H1 (cell line): Measurements from ENCODE around the gene SEL1L2. TPM values are rescaled to one million over a fixed set of nuclear protein-coding genes. Genes with fewer than 3 reads are reported as not detected.

Source experiments
- CTCF ChIA-PET: fragments of 300-600 bp; sonication (Branson Sonifier 250); formaldehyde crosslinking; loops from one replicate; lab custom pipeline; 2021; ENCODE audit not compliant: partially characterized antibody; lab: Charles Lee
- POLR2A ChIA-PET: fragments of 300-600 bp; sonication (Branson Sonifier 250); formaldehyde crosslinking; loops from one replicate; lab custom pipeline; 2021; ENCODE audit warnings: inconsistent platforms; ENCODE audit not compliant: partially characterized antibody; lab: Charles Lee
- DNase-seq, 2 experiments: peaks; one replicate each; pipeline versions ENCODE4 v3.0.0 to v3.0.0-alpha.2; 2010 to 2022; ENCODE audit warnings: low spot score in 2 of 2, low read depth in 1 of 2, mixed read lengths in 1 of 2
- FAIRE-seq: peaks from 2 replicates; lab custom pipeline; 2011; peaks lifted over from hg19 to GRCh38; lab: Jason Lieb, UNC
- H2AFZ ChIP-seq: 2 replicates; pipeline ENCODE4 v1.8.1; 2012; ENCODE audit warnings: low read length, inconsistent platforms
- H2AK5ac ChIP-seq: 2 replicates; pipeline ENCODE4 v1.6.1; 2013; ENCODE audit warnings: low read depth, low read length
- H2BK120ac ChIP-seq: replicated peaks from 2 replicates; pipeline ENCODE3; 2013; ENCODE audit warnings: low read depth, low read length, inconsistent platforms
- H2BK12ac ChIP-seq: 2 replicates; pipeline ENCODE4 v1.6.1; 2013; ENCODE audit warnings: low read depth, low read length
- H2BK15ac ChIP-seq: 2 replicates; pipeline ENCODE4 v1.6.1; 2013; ENCODE audit warnings: low read length
- H2BK20ac ChIP-seq: 2 replicates; pipeline ENCODE4 v1.6.1; 2013; ENCODE audit warnings: low read length
- H2BK5ac ChIP-seq: 2 replicates; pipeline ENCODE4 v1.6.1; 2013; ENCODE audit warnings: low read depth, low read length
- H3K14ac ChIP-seq: 2 replicates; pipeline ENCODE4 v1.6.1; 2013; ENCODE audit warnings: inconsistent platforms; ENCODE audit not compliant: insufficient read length
- H3K18ac ChIP-seq: 2 replicates; pipeline ENCODE4 v1.6.1; 2013; ENCODE audit warnings: low read length; ENCODE audit errors: extremely low read depth
- H3K23ac ChIP-seq: 2 replicates; pipeline ENCODE4 v1.6.1; 2013; ENCODE audit warnings: inconsistent platforms; ENCODE audit not compliant: insufficient read length
- H3K23me2 ChIP-seq: 2 replicates; pipeline ENCODE4 v1.6.1; 2013; ENCODE audit warnings: low read depth, low read length
- H3K27ac ChIP-seq: 2 replicates; pipeline ENCODE4 v1.6.1; 2011; ENCODE audit warnings: low read depth, low read length, inconsistent platforms
- H3K27me3 ChIP-seq, 4 experiments: replicated peaks in 1 of 4; 1 replicate in 1 of 4; 2 replicates in 3 of 4; pipeline versions ENCODE4 v1.6.1 to v1.8.1; 2011 to 2013; ENCODE audit warnings: low read length in 3 of 4, mild to moderate bottlenecking in 3 of 4, inconsistent platforms in 2 of 4, mixed read lengths in 2 of 4, moderate library complexity in 1 of 4; ENCODE audit not compliant: control insufficient read depth in 3 of 4, insufficient read depth in 3 of 4; ENCODE audit errors: extremely low read depth in 1 of 4
- H3K36me3 ChIP-seq, 4 experiments: 2 replicates each; pipeline versions ENCODE4 v1.6.1 to v1.8.1; 2011 to 2013; ENCODE audit warnings: mild to moderate bottlenecking in 4 of 4, low read length in 3 of 4, moderate library complexity in 2 of 4, control low read depth in 1 of 4, inconsistent platforms in 1 of 4; ENCODE audit not compliant: insufficient read depth in 4 of 4, control insufficient read depth in 2 of 4
- H3K4ac ChIP-seq: replicated peaks from 2 replicates; pipeline ENCODE3; 2013; ENCODE audit warnings: low read length, low read depth, mixed read lengths, inconsistent platforms; ENCODE audit not compliant: insufficient read length
- H3K4me1 ChIP-seq, 4 experiments: replicated peaks in 1 of 4; 1 replicate in 1 of 4; 2 replicates in 3 of 4; pipeline versions ENCODE4 v1.6.1 to v1.8.1; 2011 to 2013; ENCODE audit warnings: low read length in 3 of 4, inconsistent platforms in 2 of 4, mixed read lengths in 1 of 4; ENCODE audit not compliant: insufficient read depth in 4 of 4, control insufficient read depth in 3 of 4
- H3K4me2 ChIP-seq, 2 experiments: 2 replicates each; pipeline versions ENCODE4 v1.6.1 to v1.8.1; 2011 to 2013; ENCODE audit warnings: low read depth in 2 of 2, low read length in 2 of 2, control low read depth in 1 of 2, inconsistent platforms in 1 of 2, mild to moderate bottlenecking in 1 of 2; ENCODE audit not compliant: insufficient read depth in 1 of 2
- H3K4me3 ChIP-seq, 4 experiments: fragments of 200-600, 300-600 bp in 1 of 4; sonication (generic), shearing (Covaris generic), sonication (Bioruptor Twin) in 1 of 4; 2 replicates each; pipeline versions ENCODE4 v1.5.1 to v1.8.1; 2011 to 2016; ENCODE audit warnings: low read length in 4 of 4, low read depth in 3 of 4, control low read depth in 2 of 4, inconsistent platforms in 2 of 4, mild to moderate bottlenecking in 2 of 4, mixed read lengths in 1 of 4, moderate library complexity in 1 of 4; ENCODE audit not compliant: insufficient read depth in 2 of 4; ENCODE audit errors: extremely low read depth in 1 of 4
- H3K56ac ChIP-seq: replicated peaks from 2 replicates; pipeline ENCODE3; 2013; ENCODE audit warnings: low read depth, mild to moderate bottlenecking, mixed read lengths, low read length, inconsistent platforms; ENCODE audit not compliant: insufficient read length
- H3K79me1 ChIP-seq: 2 replicates; pipeline ENCODE4 v1.6.1; 2013; ENCODE audit warnings: low read depth, low read length, control low read depth
- H3K79me2 ChIP-seq, 2 experiments: 2 replicates each; pipeline versions ENCODE4 v1.6.1 to v1.8.1; 2012 to 2013; ENCODE audit warnings: low read length in 2 of 2, mild to moderate bottlenecking in 2 of 2, inconsistent platforms in 1 of 2; ENCODE audit not compliant: insufficient read depth in 2 of 2, control insufficient read depth in 1 of 2
- H3K9ac ChIP-seq, 4 experiments: replicated peaks in 1 of 4; 1 replicate in 1 of 4; 2 replicates in 3 of 4; pipeline versions ENCODE4 v1.6.1 to v1.8.1; 2011 to 2013; ENCODE audit warnings: low read depth in 3 of 4, low read length in 3 of 4, control low read depth in 2 of 4, mild to moderate bottlenecking in 2 of 4, moderate library complexity in 2 of 4, inconsistent platforms in 1 of 4; ENCODE audit errors: extremely low read depth in 1 of 4
- H3K9me3 ChIP-seq, 2 experiments: 2 replicates each; pipeline versions ENCODE4 v1.6.1 to v1.8.1; 2012 to 2013; ENCODE audit warnings: mild to moderate bottlenecking in 2 of 2, moderate library complexity in 2 of 2, control low read depth in 1 of 2, inconsistent platforms in 1 of 2, low read depth in 1 of 2, low read length in 1 of 2, mixed read lengths in 1 of 2; ENCODE audit not compliant: insufficient read depth in 2 of 2
- H4K20me1 ChIP-seq, 2 experiments: replicated peaks in 1 of 2; 2 replicates each; pipeline versions ENCODE3 to v1.8.1; 2011 to 2013; ENCODE audit warnings: inconsistent platforms in 2 of 2, low read length in 2 of 2, mild to moderate bottlenecking in 1 of 2; ENCODE audit not compliant: insufficient read depth in 2 of 2, control insufficient read depth in 1 of 2
- H4K5ac ChIP-seq: 2 replicates; pipeline ENCODE4 v1.6.1; 2013; ENCODE audit warnings: low read length, low read depth, mixed read lengths, inconsistent platforms; ENCODE audit not compliant: insufficient read length
- H4K8ac ChIP-seq: 2 replicates; pipeline ENCODE4 v1.8.0; 2013; ENCODE audit warnings: mild to moderate bottlenecking, moderate library complexity, low read length, inconsistent platforms; ENCODE audit not compliant: insufficient read depth; ENCODE audit errors: extremely low read depth
- H4K91ac ChIP-seq: replicated peaks from 2 replicates; pipeline ENCODE3; 2013; ENCODE audit warnings: low read length, mixed read lengths, inconsistent platforms; ENCODE audit not compliant: insufficient read length
- ASH2L ChIP-seq: fragments of 200-600, 300-600 bp; sonication (generic); IDR thresholded peaks from one replicate; pipeline ENCODE4 v1.7.1; 2017; ENCODE audit warnings: low read length
- CEBPB ChIP-seq: IDR thresholded peaks from 2 replicates; pipeline ENCODE4 v1.6.1; 2012; ENCODE audit warnings: low read depth, low read length
- CHD1 ChIP-seq: IDR thresholded peaks from 2 replicates; pipeline ENCODE4 v1.6.1; 2012; ENCODE audit warnings: low read depth, low read length, improper control_type of control experiment
- FOSL1 ChIP-seq: IDR thresholded peaks from 2 replicates; pipeline ENCODE4 v1.6.1; 2011; ENCODE audit warnings: mild to moderate bottlenecking, low read depth, low read length, moderate library complexity; ENCODE audit not compliant: insufficient read depth
- HDAC2 ChIP-seq, 2 experiments: fragments of 300-600 bp in 1 of 2; sonication (generic) in 1 of 2; IDR thresholded peaks; 2 replicates each; pipeline ENCODE4 v1.6.1; 2011 to 2012; ENCODE audit warnings: low read depth in 2 of 2, low read length in 2 of 2, mild to moderate bottlenecking in 2 of 2, moderate library complexity in 2 of 2, borderline replicate concordance in 1 of 2, inconsistent platforms in 1 of 2
- HDAC6 ChIP-seq: IDR thresholded peaks from one replicate; pipeline ENCODE4 v1.7.1; 2012; ENCODE audit warnings: low read depth, mild to moderate bottlenecking, inconsistent platforms, low read length, moderate library complexity
- JUND ChIP-seq: IDR thresholded peaks from 2 replicates; pipeline ENCODE4 v1.6.1; 2011; ENCODE audit warnings: mild to moderate bottlenecking, improper control_type of control experiment, low read length
- MAFK ChIP-seq: IDR thresholded peaks from 2 replicates; pipeline ENCODE4 v1.6.1; 2012; ENCODE audit warnings: low read depth, mild to moderate bottlenecking, improper control_type of control experiment, low read length
- RNF2 ChIP-seq: fragments of 200-900, 300-1000 bp; sonication (generic); IDR thresholded peaks from 2 replicates; pipeline ENCODE4 v1.7.1; 2016; ENCODE audit warnings: borderline replicate concordance, low read depth, mild to moderate bottlenecking, antibody characterized with exemption, low read length; ENCODE audit not compliant: poor library complexity, severe bottlenecking; ENCODE audit errors: missing control alignments
- SAP30 ChIP-seq: fragments of 300-600 bp; sonication (generic); IDR thresholded peaks from 2 replicates; pipeline ENCODE4 v1.7.1; 2012; ENCODE audit warnings: low read length, moderate library complexity, mild to moderate bottlenecking, inconsistent platforms; ENCODE audit not compliant: insufficient read depth, insufficient replicate concordance
- SIX5 ChIP-seq: IDR thresholded peaks from 2 replicates; pipeline ENCODE4 v1.6.1; 2011; ENCODE audit warnings: mild to moderate bottlenecking, low read depth, low read length
- SP2 ChIP-seq: IDR thresholded peaks from 2 replicates; pipeline ENCODE4 v1.6.1; 2012; ENCODE audit warnings: mild to moderate bottlenecking, low read length, inconsistent platforms
- TAF1 ChIP-seq: IDR thresholded peaks from 2 replicates; pipeline ENCODE4 v1.6.1; 2011; ENCODE audit warnings: mild to moderate bottlenecking, low read depth, low read length
- WGBS, 2 experiments: shearing (Covaris generic) in 1 of 2; methylation state at CpG; one replicate each; pipeline versions ENCODE4 v1.1.6 to v1.1.7; 2013 to 2015; ENCODE audit warnings: low lambda C conversion rate in 2 of 2, mixed read lengths in 2 of 2, inconsistent platforms in 1 of 2, low coverage in 1 of 2, missing lambda C conversion rate in 1 of 2; ENCODE audit not compliant: insufficient replicate concordance in 2 of 2, insufficient coverage in 1 of 2, insufficient read length in 1 of 2; ENCODE audit errors: extremely low coverage in 1 of 2, missing lambda C conversion rate in 1 of 2; 5-methylcytosine and 5-hydroxymethylcytosine counted together
- polyA plus RNA-seq, 7 experiments: library from polyadenylated mRNA; depleted of rRNA in 3 of 7; stranded (reverse) in 5 of 7; unstranded in 2 of 7; fragments of >200 nt in 5 of 7; fragments of 200-250 nt in 2 of 7; gene quantifications; 1 replicate in 5 of 7; 2 replicates in 1 of 7; 4 replicates in 1 of 7; pipeline versions ENCODE4 v1.2.1 to v1.2.3, GENCODE V29; 2011 to 2013; ENCODE audit warnings: missing spikeins in 2 of 7, mixed read lengths in 2 of 7
- total RNA-seq: library from RNA; stranded (reverse); fragmentation: NEBNext Ultra II Directional; extraction: Animal tissue kit (Norgen Biotek cat#: 25700); gene quantifications from 2 replicates; pipeline ENCODE4 v1.2.1, GENCODE V29; 2021

The SEL1L2 gene
- total and polyA plus RNA-seq, 2 of the 8 experiments (the other 6 are each of a cell fraction or from before 2014, with no cell fraction given) = not detected

- POLR2A ChIA-PET = no interaction called here
- H3K4me1 ChIP-seq = 0 out of 7 replicates have a peak, but pooled peaks cover 0 to 2% (median 0%) of the 10 kb centered on the region in 4 experiments
- no peak for DNase-seq
- no peak overlapping the region for H4K8ac ChIP-seq
- H3K4me3 ChIP-seq = no peak overlapping the region
- no peak overlapping the region for H3K56ac ChIP-seq
- no peak overlapping the region for H2AFZ ChIP-seq
- no peak overlapping the region for H2BK12ac ChIP-seq
- no peak overlapping the region for H3K14ac ChIP-seq
- no peak overlapping the region for H2BK15ac ChIP-seq
- H3K23ac ChIP-seq = no peak overlapping the region
- FAIRE-seq = no peak
- no peak overlapping the region for H2BK120ac ChIP-seq
- no peaks in the 10 kb centered on the region for H3K36me3 ChIP-seq
- H3K79me2 ChIP-seq = no peaks in the 10 kb centered on the region
- no peak overlapping the region for H3K18ac ChIP-seq
- no peak overlapping the region for H4K91ac ChIP-seq
- H3K9me3 ChIP-seq = no peaks in the 10 kb centered on the region
- no peaks in the 10 kb centered on the region for H4K20me1 ChIP-seq
- no peak overlapping the region for H2AK5ac ChIP-seq
- H3K4me2 ChIP-seq = no peak overlapping the region
- no peak overlapping the region for H3K4ac ChIP-seq
- H3K27ac ChIP-seq = no peak overlapping the region
- no peaks in the 10 kb centered on the region; the same call in 1 of the 2 replicates for H3K23me2 ChIP-seq
- 88% methylated on average over 4 of the region's 5 CpGs; no CpG with 5 or more reads in 1 of the 2 experiments for WGBS, 2 experiments
- TF ChIP-seq CHD1 (no peak), TAF1 (no peak), ASH2L (no peak), SIX5 (no peak), FOSL1 (no peak), SP2 (no peak), HDAC2 (IDR thresholded peaks at IDR 0.05; ENCODE audit: borderline replicate concordance in 1 of 2, low read depth in 2 of 2, low read length in 2 of 2) (no peak), JUND (no peak), CEBPB (no peak), SAP30 (no peak), RNF2 (no peak), HDAC6 (no peak), MAFK (no peak)
- CTCF ChIA-PET = interaction anchor here (0.6 to 2.8 kb wide), 7 partner anchors 10 to 243 kb away, joined by 3 to 10 read pairs (median 3); no protein-coding TSS in a partner anchor
- no peaks in the 10 kb centered on the region for H3K27me3 ChIP-seq
- no peak overlapping the region for H3K9ac ChIP-seq
- H4K5ac ChIP-seq = no peak overlapping the region
- no peak overlapping the region for H2BK20ac ChIP-seq
- no peak overlapping the region for H2BK5ac ChIP-seq
- H3K79me1 ChIP-seq = no peaks in the 10 kb centered on the region
These were observed 164.9 kb downstream of the SEL1L2 start for GRCh38 chr20:13825465-13825864.
